Heart left ventricle (tissue), 16 donors: ENCODE measurements around the gene PRKCI. TPM values are rescaled to one million over a fixed set of nuclear protein-coding genes. Genes with fewer than 3 reads are reported as not detected.

Experiments used
- ATAC-seq, 4 donors: fragments of 200-7000 bp; cut with Tn5 transposase; one replicate each; pipeline ENCODE4 v1.9.1; 2020 to 2022; ENCODE audit warnings: moderate library complexity in 4 of 4, mild to moderate bottlenecking in 3 of 4, moderate number of reproducible peaks in 1 of 4
- DNase-seq, 5 donors: peaks; one replicate each; pipeline ENCODE4 v3.0.0-alpha.2; 2020
- H3K27ac ChIP-seq, 12 donors: fragments of 200-600 bp; sonication (generic) in 4 of 12; one replicate each; pipeline versions ENCODE4 v1.5.0 to v1.8.0; 2016 to 2022; ENCODE audit warnings: mild to moderate bottlenecking in 2 of 12
- H3K27me3 ChIP-seq, 9 donors: fragments of 200-600 bp; sonication (generic) in 2 of 9; one replicate each; pipeline versions ENCODE4 v1.5.1 to v1.8.0; 2016 to 2022; ENCODE audit warnings: mild to moderate bottlenecking in 3 of 9
- H3K36me3 ChIP-seq, 9 donors: fragments of 200-600 bp; sonication (generic) in 2 of 9; one replicate each; pipeline versions ENCODE4 v1.5.0 to v1.8.0; 2018 to 2022; ENCODE audit warnings: mild to moderate bottlenecking in 2 of 9
- H3K4me1 ChIP-seq, 12 donors: fragments of 200-600 bp; sonication (generic) in 4 of 12; one replicate each; pipeline versions ENCODE4 v1.5.0 to v1.8.0; 2016 to 2022; ENCODE audit warnings: mild to moderate bottlenecking in 3 of 12
- H3K4me3 ChIP-seq, 12 donors: fragments of 200-600 bp; sonication (generic) in 4 of 12; one replicate each; pipeline versions ENCODE4 v1.5.0 to v1.8.0; 2017 to 2022; ENCODE audit warnings: mild to moderate bottlenecking in 9 of 12, moderate library complexity in 4 of 12
- H3K9me3 ChIP-seq, 12 donors: fragments of 200-600 bp; sonication (generic) in 4 of 12; one replicate each; pipeline versions ENCODE4 v1.5.0 to v1.8.0; 2016 to 2022; ENCODE audit warnings: mild to moderate bottlenecking in 1 of 12
- CTCF ChIP-seq, 12 donors: fragments of 200-600 bp; sonication (generic) in 4 of 12; IDR thresholded peaks; one replicate each; pipeline versions ENCODE4 v1.5.0 to v1.8.0; 2018 to 2022; ENCODE audit warnings: antibody characterized with exemption in 12 of 12, mild to moderate bottlenecking in 5 of 12
- POLR2A ChIP-seq, 2 donors: fragments of 450-650 bp; IDR thresholded peaks; one replicate each; pipeline ENCODE4 v1.6.1; 2017; ENCODE audit warnings: antibody characterized with exemption in 2 of 2, mild to moderate bottlenecking in 2 of 2, moderate library complexity in 2 of 2
- WGBS, 4 donors: extraction: QIAGEN DNeasy Blood & Tissue Kit in 2 of 4; methylation state at CpG; one replicate each; pipeline versions ENCODE4 v1.1.5 to v1.1.7; 2013 to 2018; 5-methylcytosine and 5-hydroxymethylcytosine counted together
- intact Hi-C, 10 donors: fragments of 100-400 bp; cut with DNase I; formaldehyde crosslinking; loops; one replicate each; pipeline versions ENCODE4 v1.11.1 to v1.14.2; 2022
- polyA plus RNA-seq, 2 donors: library from polyadenylated mRNA; stranded (reverse); fragments of 200-250 nt; gene quantifications; one replicate each; pipeline ENCODE4 v1.2.3, GENCODE V29; 2013
- total RNA-seq, 9 donors: library from RNA; depleted of rRNA in 2 of 9; stranded (reverse); fragments of >200 nt in 2 of 9; fragmentation: NEBNext Ultra II Directional in 3 of 9; extraction: Animal tissue kit (Norgen Biotek cat#: 25700) in 3 of 9; gene quantifications; one replicate each; pipeline versions ENCODE4 v1.1.0 to v1.2.4, GENCODE V29; 2016 to 2023
- donor health status: ischemic (EF 13 %, LVEDD 7.1; RV severe dilation, severe dysfunction).
- donor health status: healthy with polysubstance abuse.
- donor health status: DM: no; HTN: yes; CAD: no.
- donor health status: DM: no; HTN: no; CAD: no.
- donor health status: ischemic (EF 25% LVEDD 6.9; RV normal size, moderate dysfunction).
- donor health status: ischemic (EF 25% LVEDD 5.7; RV mildly dilated, moderate dysfunction).
- donor health status: healthy.
- donor health status: DM: yes; HTN: yes; CAD: no.
- donor health status: ischemic (EF 35%, LVEDD 5.7; RV mildly dilated, moderate dysfunction).
- donor health status: nonischemic (EF 11% LVEDD 7.7; RV severe dilation, severe dysfunction).
- donor health status: DM: yes; HTN: yes; CAD: no.
- donor health status: PGD.
- donor health status: ischemic (EF 29% LVEDD 5.4; RV normal size, mild dysfunction).
- donor health status: nonischemic (EF 23%, LVEDD 6.1; RV moderate dilation, normal function).

PRKCI gene
- total and polyA plus RNA-seq, 11 donors = 4.5 to 26.9 (median 13.9) TPM

GRCh38 chr3:170211668-170212067 is 10.6 kb upstream of the PRKCI start:
- 96 to 99% (median 98%) methylated on average over 1 of the region's 1 CpG for WGBS, 4 donors
- no peak for ATAC-seq
- Histone ChIP-seq H3K27me3 (peaks cover 0 to 2% (median 0%) of the 10 kb centered on the region in 9 donors), H3K4me3 (no peak overlapping the region), H3K4me1 (no peaks in the 10 kb centered on the region), H3K9me3 (peaks cover 0 to 6% (median 0%) of the 10 kb centered on the region in 12 donors), H3K27ac (no peak overlapping the region), H3K36me3 (no peaks in the 10 kb centered on the region)
- intact Hi-C loops = no loop called here
- TF ChIP-seq CTCF (IDR thresholded peaks at IDR 0.05) (no peak), POLR2A (IDR thresholded peaks at IDR 0.05) (no peak)
- no peak for DNase-seq

- Histone ChIP-seq H3K36me3 (no peaks in the 10 kb centered on the region), H3K27me3 (no peaks in the 10 kb centered on the region), H3K4me3 (no peak overlapping the region), H3K27ac (no peak overlapping the region), H3K9me3 (peaks cover 0 to 8% (median 0%) of the 10 kb centered on the region in 12 donors), H3K4me1 (peaks cover 0 to 18% (median 9%) of the 10 kb centered on the region in 12 donors)
- no peak for DNase-seq
- 87 to 98% (median 96%) methylated on average over 1 of the region's 1 CpG for whole genome bisulfite sequencing, 4 donors
- ATAC-seq = no peak
- TF ChIP-seq CTCF (IDR thresholded peaks at IDR 0.05) = no peak
- TF ChIP-seq POLR2A (IDR thresholded peaks at IDR 0.05) = no peak
- intact Hi-C loops = loop anchor here in 3 of 10 donors (5.0 kb wide), 2 partner anchors 38 to 137 kb away; partner anchors contain the start of genes PHC3 (in 3 of the 3) and SKIL (in 2 of the 3)
Observed at GRCh38 chr3:170219850-170220249, 2.4 kb upstream of the PRKCI start.

GRCh38 chr3:170220871-170221270 is 1.4 kb upstream of the PRKCI start:
- Histone ChIP-seq H3K36me3 (no peaks in the 10 kb centered on the region), H3K27ac (no peak overlapping the region), H3K4me3 (no peak overlapping the region), H3K9me3 (peaks cover 0 to 8% (median 0%) of the 10 kb centered on the region in 12 donors), H3K4me1 (peaks cover 0 to 18% (median 9%) of the 10 kb centered on the region in 12 donors), H3K27me3 (no peaks in the 10 kb centered on the region)
- WGBS, 4 donors = 84 to 91% (median 87%) methylated on average over 4 of the region's 4 CpGs
- no peak for TF ChIP-seq CTCF (IDR thresholded peaks at IDR 0.05)
- TF ChIP-seq POLR2A (IDR thresholded peaks at IDR 0.05) = no peak
- intact Hi-C loops = loop anchor here in 3 of 10 donors (5.0 kb wide), 2 partner anchors 39 to 136 kb away; partner anchors contain the start of genes PHC3 (in 3 of the 3) and SKIL (in 2 of the 3)
- ATAC-seq (no peak), DNase-seq (no peak)

DNA sequence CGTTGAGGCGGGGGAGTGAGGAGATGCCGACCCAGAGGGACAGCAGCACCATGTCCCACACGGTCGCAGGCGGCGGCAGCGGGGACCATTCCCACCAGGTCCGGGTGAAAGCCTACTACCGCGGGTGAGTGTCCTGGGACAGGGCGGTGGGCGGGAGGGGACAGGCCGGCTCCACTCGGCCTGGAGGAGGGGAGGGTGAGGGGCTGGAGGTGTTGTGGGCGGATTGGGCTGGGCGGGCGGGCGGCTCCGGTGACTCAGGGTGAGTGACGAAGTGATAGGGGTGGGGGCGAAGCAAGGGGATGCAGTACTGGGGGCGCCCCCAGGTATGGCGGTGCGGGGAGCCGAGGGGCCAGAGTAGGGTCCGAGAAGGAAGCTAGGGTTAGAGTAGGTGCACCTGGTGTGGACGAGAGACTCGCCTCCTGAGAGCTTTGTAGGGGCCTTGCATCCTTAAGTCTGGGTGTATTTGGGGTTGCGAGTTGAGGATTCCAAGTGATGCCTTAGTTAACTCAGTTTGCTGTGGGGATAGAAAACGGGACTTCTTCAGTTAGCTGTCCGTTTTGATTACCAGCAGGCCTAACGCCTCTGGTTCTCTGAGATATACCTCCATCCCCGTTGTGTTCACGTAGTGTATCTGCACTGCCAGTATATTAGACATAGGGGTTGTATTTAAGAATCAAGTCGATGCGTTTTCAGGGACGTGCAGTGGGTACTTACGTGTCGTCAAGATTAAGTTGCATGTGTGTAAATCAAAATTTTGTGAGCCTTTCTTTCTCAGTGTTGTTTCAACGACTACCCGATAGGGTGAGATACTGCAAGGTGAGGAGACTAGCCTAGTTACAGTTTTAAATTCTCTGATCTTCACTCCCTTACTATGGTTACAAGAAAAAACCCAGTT is 670 bp downstream of the PRKCI start:
- H3K4me1 ChIP-seq = peaks cover 0 to 21% (median 12%) of the 10 kb centered on the region in 12 donors
- TF ChIP-seq CTCF (IDR thresholded peaks at IDR 0.05) (peak in 2 of 12 donors; percentile 9 to 17), POLR2A (IDR thresholded peaks at IDR 0.05) (no peak)
- H3K9me3 ChIP-seq = peaks cover 0 to 8% (median 0%) of the 10 kb centered on the region in 12 donors
- H3K36me3 ChIP-seq = no peaks in the 10 kb centered on the region
- H3K27ac ChIP-seq = peak overlapping the region; percentile 54 to 95 (median 89)
- 1% methylated on average over 29 to 42 of the region's 42 CpGs for WGBS, 4 donors
- H3K27me3 ChIP-seq = no peaks in the 10 kb centered on the region
- ATAC-seq (peak in 3 of 4 donors; percentile 14 to 64 (median 46)), DNase-seq (peak in 4 of 5 donors; percentile 31 to 78 (median 50))
- intact Hi-C loops = loop anchor here in 3 of 10 donors (5.0 kb wide), 2 partner anchors 41 to 134 kb away; partner anchors contain the start of genes PHC3 (in 3 of the 3) and SKIL (in 2 of the 3)
- H3K4me3 ChIP-seq = peak overlapping the region; percentile 73 to 99 (median 86)
